Kidney tubule cell (primary cell): ENCODE measurements around the gene CTIF.

ENCODE experiments used
- DNase-seq: peaks from one replicate; pipeline ENCODE4 v3.0.0-alpha.2; 2018; ENCODE audit warnings: low spot score

CTIF gene

DNA sequence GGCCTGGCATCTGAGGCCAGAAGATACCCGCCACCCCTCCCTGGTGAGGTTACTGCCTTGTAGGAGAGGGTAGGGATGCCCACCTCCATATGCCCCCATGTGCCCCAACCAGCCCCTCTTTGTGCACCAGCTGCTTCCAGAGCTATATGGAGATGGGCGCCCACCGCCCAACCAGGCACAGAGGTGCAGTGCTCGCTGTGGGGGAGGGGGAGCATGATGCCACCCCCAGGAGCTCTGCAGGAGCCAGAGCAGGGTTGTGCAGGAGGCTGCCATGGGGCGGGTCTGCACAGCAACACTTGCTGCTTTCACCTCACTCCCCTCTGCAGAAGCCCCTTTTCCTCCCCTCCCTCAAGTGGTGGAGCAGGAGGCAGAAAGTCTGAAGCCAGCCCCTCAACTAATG lies 237.3 kb downstream of the CTIF start:
- no peak for DNase-seq

DNA sequence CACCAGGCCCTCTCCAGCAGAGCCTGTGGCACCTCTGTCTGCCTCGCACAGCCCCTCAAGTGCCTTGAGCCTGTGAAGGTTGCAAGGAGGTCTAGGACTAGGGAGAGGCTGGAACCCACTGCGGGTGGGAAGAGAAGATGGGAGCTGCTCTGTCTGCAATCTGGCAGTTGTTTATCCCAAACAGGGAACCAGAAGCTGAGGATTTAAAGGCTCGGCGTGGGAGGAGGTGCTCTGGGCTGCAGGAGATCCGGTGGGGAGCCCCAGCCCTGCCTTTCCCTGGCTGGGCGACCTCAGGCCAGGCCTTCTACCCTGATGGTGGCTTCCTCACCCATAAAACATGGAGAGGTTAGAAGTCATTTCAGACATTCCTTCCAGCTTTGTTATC lies 237.8 kb downstream of the CTIF start:
- no peak for DNase-seq

DNA sequence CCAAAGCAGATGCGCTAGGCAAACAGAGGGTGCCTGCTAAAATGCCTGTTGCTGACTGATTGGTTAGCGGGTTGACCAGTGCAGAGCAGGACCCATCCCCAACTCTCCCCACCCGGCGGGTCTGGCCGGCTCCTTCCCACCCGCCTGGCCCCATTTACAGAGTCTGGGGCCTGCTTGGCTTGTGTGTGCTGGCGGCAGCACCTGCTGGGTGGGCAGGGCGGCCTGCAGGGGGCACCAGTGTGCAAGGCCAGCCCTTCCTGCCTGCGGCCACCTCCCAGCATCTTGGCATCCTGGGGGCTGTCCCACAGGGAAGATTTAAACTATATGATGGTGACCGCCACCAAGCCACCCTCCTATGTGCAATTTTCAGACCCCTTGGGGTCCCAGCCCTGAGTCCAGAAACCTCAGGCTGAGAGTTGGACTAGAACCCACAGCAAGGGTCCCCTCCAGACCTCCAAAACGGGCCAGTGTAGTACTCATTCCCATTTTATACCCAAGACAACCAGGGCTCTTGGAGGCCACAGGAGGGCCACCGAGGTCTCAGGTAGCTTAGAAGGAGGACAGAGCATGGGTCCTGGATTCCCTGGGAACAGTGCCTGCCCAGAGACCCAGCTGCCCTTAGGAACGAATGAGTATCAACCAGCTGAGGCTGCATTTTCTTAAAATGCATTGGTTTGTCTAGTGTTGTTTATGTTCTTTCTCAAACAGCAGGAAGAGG lies 238.4 kb downstream of the CTIF start:
- peak; percentile 65 for DNase-seq

DNA sequence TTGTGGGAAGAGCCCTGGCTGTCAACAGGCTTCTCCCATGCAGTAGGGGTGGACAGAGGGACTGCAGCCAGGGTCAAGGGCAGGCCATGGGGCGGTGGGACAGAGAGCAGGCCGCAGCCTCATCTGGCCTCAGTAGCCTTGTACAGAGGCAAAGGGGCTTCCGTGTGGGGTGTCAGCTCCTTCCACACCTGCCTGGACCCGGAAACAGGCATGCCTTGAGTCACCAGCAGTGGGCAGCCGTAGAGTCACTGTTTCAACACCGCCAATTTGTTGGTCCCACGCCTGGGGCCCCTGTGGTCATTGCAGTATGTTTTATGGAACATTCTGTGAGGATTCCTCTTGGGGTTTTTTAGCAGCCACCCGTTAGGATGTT lies 238.9 kb downstream of the CTIF start:
- DNase-seq: no peak

DNA sequence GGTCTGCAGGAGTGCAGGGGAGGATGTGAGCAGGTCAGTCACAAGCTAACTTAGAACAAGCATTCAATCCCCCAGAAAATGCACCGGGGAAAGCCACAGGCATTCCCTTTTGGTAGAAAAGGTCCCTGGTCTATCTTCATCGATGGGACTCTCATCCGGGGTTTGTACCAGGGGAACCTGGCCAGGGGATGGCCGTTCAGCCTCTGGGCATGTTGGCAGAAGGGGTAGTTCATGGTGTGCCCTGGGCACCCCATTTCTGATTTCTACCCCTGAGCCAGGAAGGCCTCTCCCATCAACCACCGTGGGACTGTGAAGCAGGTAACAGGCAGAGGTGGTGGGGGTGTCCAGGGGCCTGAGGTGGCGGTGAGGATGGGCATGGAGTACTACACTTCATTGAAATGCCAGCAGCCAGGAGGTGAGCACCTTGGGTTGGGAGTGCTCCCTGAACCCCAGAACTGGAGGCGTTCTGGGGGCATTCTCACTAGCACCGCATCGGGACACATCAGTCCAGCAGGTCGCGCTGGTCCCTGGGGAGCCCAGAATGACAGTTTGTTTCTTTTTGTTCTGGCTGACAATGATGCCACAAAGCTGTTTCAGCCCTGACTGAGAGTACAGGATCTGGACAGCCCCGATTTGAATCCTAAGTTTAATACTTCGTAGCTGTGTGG lies 239.6 kb downstream of the CTIF start:
- no peak for DNase-seq

DNA sequence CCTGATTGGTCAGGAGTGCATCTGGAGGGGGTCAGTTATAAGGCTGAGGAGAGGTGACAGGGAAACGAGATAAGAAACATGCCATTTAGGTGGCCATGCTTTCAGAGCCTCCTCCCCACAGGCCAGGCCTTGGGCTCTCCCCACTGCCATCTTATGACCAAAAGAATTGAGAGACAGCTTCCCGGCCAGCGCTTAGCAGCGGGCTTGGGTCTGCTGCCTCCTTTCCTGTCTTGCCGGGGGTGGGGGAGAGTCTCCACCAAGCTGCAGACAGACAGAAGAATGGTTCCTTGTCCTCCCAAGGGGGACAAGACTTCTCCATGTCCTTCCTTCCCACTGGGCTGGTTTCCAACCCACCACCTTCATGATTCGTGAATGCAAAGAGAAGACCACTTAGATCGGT lies 240.6 kb downstream of the CTIF start:
- no peak for DNase-seq

DNA sequence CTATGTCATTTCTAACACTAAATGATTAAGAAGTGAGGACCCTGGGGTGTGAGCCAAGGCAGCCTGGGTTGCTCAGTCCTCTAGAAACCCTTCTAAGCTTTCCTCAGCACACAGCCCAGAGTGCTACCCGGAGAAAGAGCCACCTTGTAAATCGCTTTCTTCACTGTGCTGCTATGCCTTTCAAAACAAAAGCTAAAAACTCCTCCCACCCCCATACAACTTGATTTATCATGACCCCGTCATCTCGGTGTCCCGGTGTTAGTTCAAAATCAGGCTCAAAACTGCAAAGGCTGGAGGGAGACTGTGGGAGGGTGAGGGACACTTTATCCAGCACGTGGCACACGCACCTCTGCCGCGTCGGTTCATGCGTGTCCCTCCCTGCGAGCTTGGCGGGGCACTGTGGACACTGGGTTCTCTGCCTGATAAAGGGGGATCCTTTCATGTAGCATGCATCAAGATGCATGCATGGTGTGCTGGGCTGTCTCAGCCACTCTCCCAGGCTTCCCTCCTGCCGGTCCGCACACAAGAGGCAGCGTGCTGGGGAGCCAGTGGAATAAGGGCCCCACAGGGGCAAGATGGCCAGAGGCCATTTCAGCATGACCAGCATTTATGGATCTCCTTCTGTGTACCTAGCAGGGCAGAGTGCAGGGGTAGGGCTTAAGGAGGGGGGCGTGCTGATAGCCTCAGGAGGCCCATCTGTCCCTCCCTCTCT lies 241.5 kb downstream of the CTIF start:
- DNase-seq: no peak

DNA sequence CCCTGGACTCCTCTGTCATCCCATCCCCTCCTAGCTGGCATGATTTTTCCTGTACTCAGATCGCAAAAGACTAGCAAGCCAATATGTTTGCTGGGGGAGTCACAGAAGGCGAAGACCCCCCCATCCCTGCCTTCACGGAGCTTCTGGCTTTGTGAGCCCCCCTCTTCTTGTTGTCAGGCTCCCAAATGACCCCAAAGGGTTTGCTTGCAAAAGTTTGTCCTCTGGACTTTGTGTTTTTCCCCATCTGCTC lies 242.0 kb downstream of the CTIF start:
- no peak for DNase-seq

DNA sequence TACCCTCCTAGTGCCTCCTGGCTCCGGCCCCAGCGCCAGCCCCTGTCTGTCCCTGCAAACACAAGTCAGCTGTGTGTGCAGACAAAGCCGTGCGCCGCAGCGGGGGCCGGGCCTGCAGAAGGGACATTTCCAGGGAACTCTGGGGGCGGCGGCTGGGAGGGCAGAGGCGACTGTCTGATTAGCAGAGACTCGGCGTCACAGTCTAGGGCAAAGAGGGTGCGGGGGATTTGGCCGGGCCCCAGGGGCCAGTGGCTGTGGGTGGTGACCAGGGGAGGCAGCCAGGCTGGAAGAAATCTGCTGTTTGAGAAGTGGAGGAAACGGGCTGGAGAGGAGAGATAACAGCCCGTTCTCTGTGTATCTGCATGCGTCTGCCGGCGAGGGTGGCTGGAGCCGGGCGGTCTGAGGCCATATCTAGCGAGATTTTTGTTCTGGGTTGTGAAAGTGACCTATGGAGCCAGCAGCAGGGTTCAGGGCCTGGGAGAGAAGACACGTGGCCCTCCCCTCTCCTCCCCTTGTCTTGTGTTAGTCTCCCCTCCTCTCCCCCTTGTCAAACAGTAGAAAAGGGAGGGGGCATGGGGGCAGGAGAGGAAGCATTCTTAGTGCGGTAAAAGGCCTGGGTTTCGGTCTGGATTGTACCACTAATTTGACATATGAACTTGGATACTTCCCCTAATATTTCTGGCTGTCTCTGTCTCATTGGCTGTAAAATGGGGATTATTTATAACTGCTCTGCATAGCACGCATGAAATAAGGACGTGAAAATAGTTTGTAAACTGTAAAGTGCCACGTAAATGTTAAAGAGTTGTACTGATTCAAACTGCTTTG lies 242.5 kb downstream of the CTIF start:
- DNase-seq: peak; percentile 12

DNA sequence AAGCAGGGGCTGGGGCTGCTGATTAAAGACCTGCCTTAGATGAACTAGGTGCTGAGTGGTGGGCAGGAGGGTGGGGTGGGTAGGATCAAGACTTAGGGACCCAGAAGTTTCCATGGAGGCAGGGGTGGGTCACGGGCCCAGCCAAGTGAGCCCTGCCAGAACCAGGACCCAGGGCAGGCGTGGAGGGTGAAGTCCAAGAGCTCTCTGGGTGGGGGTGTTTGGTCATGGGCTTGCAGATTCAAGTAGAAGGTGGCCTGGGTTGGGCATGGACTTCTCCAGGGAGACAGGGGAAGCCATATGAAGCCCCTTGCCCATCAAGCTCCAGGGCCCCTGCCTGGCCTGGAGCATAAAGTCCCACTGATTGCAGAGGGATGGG lies 243.1 kb downstream of the CTIF start:
- no peak for DNase-seq

DNA sequence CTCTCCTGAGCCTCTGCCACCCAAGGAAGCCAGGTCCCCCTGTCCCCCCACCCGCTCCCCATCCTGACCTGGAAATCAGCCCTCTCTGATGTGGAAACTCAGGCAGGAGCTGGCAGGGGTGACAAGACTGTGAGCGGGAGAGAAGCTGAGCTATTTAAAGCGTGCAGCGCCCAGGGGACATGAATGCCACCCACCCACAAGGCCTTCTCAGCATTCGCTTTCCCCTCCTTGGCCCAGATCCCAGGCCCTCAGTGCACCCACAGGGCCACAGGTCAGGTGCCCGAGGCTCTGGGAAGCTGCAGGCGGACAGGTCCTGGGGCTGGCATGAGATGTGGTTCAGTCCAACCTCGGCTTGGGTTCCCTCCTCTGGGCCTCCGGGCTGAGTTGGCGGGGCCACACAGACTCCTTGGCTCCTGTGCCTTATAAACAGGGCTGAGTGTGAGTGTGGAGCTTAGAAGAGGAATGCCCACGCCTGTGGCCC lies 243.6 kb downstream of the CTIF start:
- DNase-seq: no peak

DNA sequence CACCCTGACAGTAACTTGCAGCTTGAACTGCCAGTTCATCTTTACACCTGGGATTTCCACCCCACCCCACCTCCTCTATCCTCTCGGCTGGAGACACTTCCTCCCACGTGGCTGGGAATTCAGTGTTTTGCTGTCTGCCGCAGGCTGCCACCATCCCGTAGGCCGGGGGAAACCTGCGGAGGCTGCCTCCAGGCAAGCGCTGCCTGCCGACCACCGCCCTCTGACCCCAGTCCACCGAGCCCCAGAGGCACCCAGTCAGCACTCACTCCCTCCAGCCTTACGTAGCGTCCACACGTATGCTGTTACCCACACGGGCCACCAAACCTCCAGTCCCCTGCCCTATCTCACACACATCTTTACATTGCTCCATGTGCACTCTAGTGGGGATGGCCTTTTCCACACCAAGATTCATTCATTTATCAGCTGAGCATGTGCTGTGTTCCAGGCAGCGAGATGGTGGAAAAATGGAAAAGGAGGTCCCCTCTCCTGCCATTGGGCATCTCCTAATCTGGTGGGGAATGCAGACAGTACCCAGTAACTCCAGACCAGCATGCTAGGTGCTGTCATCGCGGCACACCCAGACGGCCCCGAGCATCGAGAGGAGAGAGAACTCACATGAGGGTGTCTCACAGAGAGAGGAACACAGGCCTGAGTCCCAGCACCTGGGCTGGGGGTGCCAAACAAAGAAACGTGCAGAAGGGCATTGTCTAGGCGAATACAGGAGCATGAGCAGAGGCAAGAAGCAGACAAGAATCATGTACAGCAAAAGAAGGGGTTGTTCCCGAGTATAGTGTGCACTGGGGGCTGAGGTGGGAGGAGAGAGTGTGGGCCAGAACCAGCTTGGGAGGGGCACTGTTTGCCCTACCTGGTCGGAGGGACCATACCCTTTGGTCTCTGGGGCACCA lies 245.0 kb downstream of the CTIF start:
- DNase-seq: no peak

DNA sequence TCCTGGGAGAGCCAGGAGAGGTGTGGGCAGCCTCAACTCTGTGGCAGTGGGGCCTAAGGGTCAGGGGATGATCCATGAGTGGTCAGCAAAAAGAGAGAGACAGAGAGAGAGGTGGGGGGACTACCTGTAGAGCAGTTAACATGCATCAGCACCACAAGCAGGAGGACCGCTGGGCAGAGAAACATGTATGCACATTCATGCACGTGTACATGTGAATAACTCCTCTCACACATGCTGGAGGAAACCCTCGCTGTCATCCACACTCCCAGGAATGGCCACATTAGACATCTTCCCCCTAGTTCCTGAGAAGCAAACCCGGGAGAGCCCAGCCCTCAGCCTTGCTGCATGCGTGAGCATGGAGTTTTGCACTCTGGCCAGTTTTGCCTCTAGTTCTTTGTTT lies 245.8 kb downstream of the CTIF start:
- DNase-seq: no peak

DNA sequence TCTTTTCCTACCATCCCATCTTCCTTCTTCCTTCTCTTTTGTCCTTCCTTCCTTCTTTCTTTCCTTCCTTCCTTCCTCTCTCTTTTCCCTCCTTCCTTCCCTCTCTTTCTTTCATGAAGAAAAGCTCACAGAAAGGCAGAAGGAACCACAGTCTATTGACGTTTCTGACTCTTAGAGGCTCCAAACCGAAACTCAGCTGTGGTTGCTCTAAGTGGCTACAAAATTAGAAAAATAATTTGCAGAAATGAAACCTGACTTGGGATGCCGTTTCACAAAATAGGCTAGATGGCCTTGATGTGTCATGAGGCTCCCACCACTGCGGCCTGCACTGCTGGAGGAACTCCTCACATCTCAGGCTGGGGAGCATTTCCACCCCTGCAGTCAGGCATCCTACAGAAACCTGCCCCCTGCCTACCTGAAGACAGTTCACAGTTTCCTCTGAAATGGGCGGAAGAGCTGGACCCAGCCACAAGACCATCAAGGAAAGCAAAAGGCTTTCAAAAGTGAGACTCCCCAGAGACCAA lies 246.3 kb downstream of the CTIF start:
- DNase-seq: no peak

DNA sequence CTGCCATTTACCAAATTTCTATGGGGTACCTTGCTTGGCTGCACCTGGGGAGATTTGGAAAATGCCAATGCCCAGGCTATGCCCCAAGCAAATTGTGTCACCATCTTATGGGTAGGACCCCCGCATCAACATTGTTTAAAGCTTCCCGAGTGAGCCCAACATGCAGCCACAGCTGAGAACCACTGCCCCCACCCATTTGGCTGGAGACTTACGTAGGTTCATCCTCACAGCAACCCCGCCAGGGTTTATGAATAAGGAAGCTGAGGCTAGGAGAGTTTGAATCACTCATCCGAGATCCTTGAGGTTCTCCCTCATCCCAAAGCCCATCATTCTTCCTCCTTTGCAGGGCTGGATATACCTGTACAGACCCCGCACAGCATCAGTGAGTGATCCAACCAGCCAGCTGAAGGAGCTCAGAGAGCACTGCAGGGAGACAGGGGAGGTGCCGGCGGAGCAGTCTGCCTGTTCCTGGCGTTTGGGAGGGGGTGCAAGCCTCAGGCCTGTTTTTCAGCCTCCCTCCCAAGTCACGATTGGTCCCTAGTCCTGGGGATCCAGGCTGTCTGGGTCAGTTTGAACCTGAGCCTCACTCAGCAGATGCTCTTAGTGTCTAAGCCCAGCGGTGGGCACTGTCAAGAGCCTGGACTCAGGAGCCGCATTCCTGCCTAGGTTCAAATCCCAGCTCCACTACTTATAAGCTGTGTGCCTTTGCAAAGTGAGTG lies 247.1 kb downstream of the CTIF start:
- no peak for DNase-seq

DNA sequence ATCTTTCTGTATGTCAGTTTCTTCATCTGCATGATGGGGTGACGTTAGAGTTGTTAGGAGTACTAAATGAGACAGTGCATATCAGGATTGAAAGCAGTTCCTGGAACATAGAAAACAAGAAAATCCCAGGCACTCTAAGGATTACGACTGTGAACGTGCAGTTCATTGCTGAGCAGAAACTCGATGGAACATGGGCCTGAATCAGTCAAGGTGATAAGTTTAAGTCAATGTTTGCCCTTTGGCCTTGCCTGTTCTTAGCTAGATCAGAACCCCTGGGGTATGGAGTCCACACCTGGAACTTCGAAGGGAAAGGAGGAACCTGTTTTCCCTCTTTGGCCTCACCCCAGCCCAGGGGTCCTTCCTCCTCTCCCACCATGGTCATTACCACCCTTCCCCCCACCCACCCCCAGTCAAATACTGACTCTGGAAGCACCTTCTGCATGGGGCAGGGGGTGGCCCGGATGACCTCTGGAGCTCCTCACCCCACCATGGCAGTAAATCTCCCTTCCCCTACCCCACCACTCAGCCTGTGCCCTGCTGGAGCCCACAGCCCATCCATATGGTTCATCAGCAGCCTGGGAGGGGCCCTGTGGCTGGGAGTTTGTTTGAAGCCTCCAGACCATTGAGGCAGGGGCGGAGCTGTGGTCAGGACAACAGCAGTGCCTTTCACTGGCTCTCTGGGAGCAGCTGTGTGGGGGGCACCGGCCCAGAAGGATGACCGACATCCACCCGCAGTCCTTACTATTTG lies 247.8 kb downstream of the CTIF start:
- no peak for DNase-seq

DNA sequence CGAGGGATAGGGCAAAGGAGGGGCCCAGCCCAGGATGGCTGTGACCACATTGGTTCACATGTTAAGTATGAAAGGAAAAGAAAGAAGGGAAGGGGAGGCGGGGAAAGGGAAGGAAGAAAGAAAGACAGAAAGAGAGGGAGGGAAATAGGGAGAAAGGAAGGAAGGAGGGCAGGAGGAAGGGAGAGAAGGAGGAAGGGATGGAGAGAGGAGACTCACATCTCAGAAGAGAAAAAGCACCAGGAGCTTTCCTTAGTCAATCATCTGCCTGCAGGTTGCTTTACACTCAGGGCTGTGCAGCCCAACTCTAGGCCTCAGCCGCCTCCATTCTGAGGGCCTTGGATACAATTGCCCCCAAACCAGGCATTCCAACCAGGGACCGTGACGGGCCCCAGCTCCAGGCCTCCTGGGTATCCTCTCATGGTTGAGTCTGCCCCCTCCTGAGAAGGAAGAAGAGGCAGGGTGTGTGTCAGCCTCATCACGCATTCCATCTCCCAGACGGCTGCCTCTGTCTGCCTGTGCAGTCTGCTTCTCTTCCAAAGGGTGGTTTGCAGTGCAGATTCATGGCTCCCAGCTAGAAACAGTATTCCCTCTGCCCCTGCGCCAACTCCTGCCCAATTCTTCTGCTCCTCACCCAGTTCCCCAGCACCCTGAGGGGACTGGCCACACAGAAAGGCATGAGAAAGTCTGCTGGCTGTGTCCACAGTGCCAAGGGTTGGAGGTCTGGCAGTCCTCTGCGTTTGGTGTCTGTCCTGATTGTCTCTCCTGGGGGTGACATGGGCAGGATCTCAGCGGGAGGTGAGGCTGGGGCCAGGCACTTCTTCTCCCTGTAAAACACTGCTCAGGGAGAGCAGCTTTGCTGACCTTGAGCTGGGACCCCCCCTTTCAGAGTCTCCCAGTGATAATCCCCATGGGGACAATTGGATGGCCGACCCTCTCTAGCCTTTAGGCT lies 248.6 kb downstream of the CTIF start:
- peak; percentile 68 for DNase-seq

DNA sequence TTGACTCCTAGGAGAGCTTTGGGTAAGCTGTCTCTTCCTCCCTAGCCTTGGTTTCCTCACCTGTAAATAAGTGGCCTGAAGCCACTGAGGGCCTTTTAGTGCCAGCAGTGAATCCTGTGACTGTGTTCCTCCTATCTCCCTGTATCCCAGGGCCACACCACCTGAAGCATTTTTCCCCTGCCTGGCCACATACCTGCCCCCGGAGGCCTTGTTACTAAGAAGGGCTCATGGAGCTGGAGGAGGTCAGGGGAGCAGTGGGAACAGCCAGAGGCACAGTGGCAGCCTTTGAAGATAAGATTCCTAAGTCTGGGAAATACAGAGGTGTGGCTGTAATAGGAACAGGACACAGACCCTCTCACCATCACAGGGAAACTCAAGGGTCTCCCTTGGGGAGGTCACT lies 249.5 kb downstream of the CTIF start:
- no peak for DNase-seq

DNA sequence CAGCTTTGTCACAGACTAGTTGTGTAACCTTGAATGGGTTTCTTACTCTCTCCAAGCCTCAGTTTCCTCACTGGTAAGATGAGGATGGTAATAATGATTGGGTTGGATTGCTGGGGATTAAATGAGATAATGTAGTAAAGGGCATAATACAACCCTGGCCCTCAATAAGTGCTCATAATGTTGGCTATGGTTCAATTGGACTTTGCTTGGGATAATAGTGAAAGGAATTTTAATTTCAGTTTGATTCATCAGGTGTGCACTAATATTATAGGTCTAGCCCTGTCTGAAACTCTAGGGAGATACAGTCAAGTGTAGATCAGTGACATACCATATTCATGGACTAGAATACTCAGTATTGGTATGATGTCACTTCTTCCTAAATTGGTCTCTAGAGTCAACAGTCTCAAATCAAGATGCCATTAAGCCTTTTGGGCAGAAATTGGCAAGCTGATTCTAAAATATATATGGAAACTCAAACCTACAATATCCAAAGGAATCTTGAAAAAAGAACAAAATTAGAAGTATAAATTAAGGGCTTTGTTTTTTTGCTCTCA lies 250.5 kb downstream of the CTIF start:
- DNase-seq: no peak
